ENCODE results near the gene RANBP1.
A peak's percentile ranks its signal among the peaks of the same experiment; 100 is the strongest.
"Not testable (repeated sequence)": the region's sequence is repeated elsewhere in the genome, so short reads cannot be mapped to it uniquely, and the experiment has no call there.

The RANBP1 gene
- 34.6 to 38.7 reads per million in 2 donors for total RNA-seq

DNA sequence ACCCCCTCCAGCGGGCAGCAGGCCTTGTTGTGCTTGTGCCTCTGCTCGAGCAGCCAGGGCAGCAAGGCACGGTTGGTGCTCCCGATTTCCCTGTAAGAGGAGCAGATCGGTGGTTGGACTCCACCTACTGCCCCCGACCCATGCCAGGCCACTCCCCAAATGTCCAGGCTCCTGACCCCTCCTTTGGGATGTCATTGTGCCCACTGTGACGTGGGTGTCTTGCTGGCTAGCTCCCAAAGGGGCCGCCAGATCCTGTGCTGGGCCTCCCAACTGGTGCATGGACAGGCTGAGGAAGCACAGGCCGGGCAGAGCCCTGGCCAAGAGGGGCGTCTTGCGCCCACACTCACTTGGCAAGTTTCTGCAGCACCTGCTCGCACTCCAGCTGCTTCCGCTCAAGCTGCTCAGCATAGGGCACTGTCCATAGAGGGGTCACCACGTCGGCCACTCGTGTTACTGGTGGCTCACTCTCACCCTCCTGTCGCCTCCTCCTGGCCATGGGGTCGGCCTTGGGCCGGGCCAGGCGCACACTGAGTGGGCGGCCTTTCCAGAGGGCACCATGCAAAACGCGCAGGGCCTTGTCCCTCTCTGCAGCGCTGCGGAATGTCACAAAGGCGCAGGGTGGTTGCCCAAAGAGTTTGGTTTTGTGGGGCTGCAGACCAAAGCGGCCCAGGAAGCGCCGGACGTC, at the start of gene RANBP1:
Gene RANBP1, plus strand, starts transcription at position 414 of the 685 bp plus-strand sequence. Its CDS starts 81 bp downstream, at position 495.
- no peak for DNase-seq

DNA sequence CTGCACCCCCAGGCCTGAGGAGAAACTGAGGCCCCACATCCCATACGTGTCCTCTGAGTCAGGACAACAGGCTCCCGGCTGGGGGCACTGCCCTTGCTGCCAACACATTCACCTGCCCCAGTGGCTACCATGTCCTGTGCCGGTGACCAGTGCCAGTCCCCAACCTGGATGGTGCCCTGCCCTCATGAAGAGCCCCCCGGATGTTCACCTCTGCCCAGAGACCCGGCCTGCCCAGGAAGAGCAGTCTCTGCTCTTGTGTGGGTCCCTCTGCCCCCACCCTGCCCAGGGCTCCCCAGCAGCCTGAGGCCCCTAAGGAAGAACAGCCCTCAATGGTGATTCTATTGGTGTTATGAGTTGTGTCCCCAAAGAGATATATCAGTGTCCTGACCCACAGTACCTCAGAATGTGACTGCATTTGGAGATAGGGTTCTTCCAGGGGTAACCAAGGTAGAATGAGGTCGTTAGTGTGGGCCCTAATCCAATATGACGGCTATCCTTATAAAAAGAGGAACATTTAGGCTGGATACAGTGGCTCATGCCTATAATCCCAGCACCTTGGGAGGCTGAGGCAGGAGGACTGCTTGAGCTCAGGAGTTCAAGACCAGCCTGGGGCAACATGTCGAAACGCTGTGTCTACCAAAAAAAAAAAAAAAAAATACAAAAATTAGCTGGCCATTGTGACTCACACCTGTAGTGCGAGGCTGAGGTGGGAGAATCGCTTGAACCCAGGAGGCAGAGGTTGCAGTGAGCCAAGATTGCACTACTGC, 49.1 kb upstream of the RANBP1 start:
- no peak for DNase-seq

DNA sequence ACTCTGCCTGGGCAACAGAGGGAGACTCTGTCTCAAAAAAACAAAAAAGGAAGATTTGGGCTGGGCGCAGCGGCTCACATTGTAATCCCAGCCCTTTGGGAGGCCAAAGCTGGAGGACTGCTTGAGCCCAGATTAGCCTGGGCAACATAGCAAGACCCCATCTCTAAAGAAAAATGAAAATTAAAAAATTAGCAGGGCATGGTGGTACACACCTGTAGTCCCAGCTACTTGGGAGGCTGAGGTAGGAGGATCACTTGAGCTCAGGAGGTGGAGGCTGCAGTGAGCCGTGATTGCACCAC, 48.6 kb upstream of the RANBP1 start:
- DNase-seq: not testable (repeated sequence)

DNA sequence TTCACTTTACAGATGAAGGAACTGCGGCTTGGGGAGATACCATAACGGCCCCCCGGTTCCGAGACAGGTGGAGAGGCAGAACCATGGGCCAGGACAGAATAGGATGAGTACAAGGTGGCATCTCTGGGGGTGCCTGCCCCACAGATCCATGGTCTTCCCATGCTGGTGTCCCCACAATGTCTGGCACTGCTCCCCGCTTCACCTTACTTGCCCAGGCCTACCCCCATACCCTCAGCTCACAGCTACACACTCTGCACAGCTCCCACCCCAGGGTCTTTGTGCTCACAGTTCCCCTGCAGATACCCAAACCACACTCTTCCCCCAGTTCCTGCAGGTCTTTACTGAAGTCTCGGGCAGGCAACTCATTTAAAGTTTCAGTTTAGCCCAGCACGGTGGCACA, 47.3 kb upstream of the RANBP1 start:
- DNase-seq: no peak

DNA sequence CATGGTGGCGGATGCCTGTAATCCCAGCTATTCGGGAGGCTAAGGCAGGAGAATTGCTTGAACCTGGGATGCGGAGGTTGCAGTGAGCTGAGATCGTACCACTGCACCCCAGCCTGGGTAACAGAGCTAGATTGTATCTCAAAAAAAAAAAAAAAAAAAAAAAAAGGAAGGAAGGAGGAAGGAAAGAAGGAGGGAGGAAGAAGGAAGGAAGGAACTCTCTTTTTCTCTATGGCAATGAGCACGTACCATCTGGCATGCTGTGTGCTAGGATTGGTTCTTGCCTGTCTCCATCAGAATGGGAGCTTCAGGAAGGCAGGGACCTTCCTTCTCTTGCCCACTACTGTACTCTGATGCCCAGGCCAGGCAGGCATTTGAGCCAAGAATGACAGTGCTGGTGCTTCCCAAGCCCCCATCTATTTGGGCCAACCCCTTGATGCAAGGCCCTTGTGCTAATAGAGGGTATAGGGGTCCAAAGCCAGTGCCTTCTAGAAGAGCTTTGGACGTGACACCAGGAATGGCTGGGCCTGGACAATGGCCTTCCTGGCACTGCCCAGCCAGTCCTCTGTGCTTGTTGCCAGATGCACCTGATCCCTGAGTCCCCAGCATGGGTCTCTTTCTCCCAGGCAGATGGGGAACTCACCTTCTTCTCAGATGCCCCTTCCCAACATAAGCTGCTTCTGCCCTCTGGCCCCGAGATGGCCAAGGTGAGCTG, 46.4 kb upstream of the RANBP1 start:
- no peak for DNase-seq

DNA sequence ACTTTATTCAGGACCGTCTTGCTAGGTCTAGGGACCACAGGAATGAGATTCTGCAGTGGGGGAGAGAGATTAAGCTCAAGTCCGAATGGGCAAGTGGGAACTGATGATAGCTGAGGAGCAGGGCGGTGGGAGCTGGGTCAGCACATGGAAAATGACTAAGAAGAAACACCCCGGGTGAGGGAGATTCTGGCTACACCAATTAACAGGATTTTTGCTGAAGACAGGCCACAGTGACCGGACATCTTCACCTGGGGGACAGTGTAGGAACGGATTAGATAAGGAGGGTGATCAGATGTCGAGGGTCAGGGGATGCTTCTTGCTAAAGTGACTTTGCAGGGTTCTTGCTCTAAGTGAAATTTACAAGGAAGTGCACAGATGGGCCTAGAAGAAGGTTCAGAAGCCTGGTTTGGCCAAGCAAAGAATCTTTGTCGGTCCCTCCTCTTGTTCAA, 44.4 kb upstream of the RANBP1 start:
- DNase-seq: no peak

DNA sequence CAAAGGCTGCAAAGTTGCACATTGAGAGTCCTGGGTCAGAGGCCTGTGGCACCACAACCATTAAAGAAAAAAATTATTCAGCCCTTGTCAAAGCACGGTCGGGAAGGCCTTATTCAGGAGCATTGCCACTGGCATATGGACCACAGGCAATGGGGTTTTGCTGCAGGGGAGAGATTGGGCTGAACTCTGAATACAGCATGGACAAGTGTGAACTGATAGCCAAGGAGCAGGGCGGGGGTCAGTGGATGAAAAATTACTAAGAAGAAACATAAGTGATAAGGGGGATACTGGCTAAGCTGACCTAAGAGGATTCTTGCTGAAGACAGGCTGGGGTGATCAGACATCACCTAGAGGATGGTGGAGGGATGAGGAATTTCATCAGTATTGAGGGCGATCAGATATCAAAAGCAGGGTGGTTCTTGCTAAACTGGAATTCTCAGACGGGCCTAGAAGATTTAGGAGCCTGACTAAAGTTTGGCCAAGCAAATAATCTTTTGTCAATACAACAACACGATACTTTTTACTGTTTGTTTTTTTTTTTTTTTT, 39.2 kb upstream of the RANBP1 start:
- no peak for DNase-seq

DNA sequence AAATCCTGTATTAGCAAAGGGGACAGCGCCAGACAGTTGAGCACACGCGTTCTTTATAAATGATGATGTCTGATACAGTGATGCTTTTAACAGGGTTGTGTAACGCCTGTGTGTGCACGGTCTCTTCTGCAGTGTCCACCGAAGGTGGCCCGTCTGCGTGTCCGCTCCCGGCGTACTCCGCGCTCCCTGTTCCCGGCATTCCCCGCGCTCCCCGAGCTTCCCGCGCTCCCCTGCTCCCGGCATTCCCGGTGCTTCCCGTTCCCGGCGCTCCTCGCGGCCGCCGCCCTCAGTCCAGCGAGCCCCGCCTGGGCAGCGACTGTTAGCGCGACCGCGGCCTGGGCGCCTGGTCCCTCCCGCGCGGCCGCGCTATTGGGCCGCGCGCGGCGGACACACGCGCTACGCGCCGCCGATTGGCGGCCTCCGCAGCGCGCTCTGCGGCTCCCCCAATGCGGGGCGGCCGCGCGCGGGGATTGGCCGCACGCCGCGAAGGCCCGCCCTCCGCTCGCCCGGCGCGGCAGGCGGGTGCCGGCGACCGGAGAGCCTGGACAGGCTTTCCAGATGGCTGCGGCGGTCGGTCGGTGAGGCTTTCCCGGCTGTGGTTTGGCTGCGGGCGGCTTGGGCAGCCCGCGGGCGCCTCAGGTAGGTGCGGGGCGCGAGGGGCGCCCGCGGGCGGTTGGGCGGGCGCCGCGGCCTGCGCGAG, 36.0 kb upstream of the RANBP1 start, which contains the start of gene DGCR8:
Gene DGCR8, plus strand, starts transcription at position 497 of the 700 bp plus-strand sequence. CDS start 5,723 bp downstream, outside the sequence.
- DNase-seq: peak; percentile 49 to 91 (median 62)

DNA sequence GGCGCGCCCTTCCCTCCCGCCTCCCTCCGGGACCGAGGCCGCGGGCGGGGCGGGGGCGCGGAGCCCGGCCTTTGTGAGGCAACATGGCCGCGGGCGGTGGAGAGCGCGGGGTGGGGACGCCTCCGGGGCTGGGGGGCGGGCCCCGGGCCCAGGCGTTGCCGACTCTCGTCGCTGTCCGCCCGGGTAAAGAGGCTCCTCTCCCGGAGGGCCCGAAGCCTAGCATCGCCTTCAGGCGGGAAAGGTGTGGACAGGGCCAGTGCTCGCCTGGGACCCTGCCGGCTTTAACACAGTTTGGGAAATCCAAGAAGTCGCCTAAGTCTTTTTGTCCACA, 35.5 kb upstream of the RANBP1 start:
- peak; percentile 53 to 86 (median 70) for DNase-seq

DNA sequence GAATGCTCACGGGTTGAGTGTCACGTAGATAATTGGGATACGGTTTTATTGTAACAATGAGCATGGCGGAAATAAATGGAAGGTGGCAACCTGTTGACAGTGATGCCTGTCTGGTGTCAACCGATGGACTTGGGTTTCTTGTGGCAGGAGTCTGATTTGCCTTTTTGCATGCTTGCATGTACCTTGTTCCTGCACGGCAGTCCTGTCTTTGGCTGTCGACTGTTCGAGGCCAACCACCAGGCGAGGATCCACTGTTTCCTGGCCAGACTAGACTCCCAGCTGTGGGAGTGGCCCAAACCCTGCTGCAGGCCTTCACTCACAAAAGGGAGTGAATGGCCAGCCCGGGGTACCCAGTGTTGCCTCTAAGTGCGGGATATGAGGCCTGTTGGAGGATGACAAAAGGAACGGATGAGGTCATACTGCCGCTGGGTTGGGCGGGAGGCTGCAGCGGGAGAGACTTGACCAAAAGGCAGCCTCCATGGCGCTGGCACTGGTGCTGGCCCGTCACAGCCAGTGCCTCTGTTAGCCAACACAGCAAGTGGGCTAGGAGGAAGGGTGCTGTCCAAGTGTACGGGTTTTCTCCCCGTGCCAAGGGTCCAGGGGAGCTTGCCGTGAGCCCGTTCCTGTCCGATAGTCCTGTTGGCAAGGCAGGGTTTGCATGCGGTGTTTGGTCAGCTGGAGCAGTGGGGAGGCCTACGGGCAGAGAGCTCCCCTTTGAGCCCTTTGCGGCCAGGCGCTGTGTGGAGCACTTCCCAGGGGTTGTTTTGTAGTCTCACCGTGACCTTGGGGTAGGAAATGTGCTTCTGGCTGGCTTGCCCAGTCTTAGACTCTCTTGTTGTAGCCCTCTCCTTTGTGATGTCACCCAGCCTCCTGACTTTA, 34.9 kb upstream of the RANBP1 start:
- DNase-seq: peak in 1 of 5 experiments; percentile 29

DNA sequence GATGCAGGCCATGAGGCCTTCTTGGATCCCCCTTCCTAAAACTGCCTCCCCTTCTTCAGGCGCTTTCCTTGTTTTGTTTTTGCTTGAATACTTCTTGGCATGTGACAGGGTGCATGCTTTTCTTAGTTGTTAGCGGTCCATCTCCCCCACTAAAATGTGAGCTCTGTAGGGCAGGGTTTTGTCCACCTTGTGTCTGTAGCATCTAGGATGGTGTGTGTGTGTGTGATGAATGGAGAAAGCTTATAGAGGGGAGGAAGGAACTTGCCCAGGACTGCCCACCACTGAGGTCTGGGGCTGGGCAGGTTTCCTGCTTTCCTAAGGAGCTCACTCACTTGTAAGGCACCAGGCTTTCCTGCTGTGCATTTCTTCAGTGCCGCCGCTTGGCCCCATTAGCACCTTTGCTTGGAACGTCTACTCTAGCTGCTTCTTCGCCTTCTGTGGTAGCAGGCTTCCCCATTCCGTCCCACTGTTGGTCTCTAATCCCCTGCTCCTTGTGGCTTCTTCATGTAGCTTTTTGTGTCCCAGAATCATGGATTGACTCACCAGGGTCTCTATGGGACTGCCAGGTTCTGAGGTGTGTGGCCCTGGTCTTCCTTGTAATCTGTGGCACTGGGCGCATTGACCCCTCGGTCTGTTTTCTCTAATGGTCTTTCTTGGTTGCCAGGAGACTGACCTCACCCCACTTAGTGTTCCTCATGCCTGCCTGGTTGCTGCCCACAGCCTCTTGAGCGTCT, 32.6 kb upstream of the RANBP1 start:
- DNase-seq: no peak

DNA sequence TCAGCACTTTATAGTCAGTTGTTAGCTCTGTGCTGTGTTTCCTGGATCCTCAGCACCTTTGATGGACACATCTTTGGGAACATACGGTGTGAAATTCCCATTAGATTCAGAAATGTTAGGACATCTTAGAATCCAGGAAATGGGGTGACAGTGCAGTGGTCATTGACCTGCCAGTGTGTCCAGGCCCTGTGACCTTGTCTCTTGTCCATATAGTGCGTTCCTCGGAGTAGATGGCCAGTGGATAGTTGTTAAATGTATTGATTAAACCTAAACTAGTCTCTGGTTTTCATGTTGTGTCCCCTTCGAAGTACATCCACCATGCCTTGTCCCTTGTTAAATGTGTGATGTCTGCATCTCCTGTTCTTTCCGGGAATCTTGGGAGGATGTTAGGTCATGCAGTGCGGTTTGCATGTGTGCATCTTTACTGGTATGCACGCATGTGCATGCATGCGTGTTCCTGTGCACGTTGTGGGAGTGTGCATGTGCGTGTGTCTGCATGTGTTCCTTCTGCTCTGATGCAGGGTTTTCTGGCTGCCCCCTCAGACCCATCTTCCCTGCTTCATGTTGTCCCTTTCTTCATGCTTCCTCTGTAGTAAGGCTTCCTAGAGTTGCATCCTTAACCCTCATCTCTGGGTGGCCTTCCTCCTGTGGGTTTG, 31.9 kb upstream of the RANBP1 start:
- no peak for DNase-seq

DNA sequence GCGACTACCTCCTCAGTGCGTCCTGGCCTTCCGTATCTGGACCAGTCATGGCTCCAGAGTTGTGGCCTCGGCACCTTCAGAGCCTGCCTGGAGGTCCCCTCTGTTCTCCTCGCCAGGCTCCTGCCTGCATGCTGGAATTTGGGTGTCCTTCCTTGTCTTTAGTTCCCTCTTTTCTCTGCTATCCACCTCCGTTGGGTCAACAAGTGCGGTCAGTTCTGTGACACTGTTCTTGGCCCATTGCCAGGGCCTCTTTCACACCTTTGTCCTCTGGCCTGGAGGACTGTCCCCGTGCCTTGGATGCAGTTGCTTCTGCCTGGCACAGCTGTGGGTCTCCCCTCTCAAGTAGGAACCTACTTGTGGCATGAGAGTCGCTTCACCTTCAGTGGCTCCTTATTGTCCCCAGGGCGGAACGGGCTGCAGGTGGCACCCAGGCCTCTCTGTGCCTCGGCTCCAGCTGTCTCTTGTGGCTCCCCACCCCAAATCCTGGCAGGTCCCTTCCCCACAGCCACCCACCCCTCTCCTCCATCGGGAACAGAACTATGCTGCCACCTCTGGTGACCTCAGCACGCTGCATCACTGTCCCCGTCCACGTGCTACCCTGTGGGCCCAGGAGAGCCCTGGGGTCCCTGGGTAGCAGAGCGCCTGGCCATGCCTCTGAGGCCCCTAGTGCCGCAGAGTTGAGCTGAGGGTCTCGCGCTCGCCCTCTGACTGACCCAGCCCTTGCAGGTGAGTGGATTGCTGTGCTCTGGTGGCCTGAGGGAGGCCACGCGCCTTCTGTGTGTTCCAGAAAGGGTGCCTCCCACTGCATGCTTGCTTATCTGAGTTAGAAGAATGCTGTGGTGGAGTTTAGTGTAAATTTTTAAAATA, 31.1 kb upstream of the RANBP1 start:
- DNase-seq: peak in 1 of 5 experiments; percentile 30

DNA sequence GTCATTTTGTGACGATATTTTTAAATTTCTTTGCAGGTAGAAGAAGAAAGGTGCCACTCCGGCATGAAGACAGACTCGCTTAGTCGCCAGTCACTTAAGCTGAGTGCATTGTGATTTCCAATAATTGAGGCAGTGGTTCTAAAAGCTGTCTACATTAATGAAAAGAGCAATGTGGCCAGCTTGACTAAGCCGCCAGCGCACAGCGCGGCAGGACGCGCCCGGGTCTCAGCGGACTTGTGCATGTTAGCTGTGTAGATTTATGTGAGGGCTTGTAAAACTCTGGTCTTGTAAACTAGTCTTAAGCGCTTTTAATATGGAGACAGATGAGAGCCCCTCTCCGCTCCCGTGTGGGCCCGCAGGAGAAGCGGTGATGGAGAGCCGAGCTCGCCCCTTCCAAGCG, 30.3 kb upstream of the RANBP1 start:
- DNase-seq: no peak

DNA sequence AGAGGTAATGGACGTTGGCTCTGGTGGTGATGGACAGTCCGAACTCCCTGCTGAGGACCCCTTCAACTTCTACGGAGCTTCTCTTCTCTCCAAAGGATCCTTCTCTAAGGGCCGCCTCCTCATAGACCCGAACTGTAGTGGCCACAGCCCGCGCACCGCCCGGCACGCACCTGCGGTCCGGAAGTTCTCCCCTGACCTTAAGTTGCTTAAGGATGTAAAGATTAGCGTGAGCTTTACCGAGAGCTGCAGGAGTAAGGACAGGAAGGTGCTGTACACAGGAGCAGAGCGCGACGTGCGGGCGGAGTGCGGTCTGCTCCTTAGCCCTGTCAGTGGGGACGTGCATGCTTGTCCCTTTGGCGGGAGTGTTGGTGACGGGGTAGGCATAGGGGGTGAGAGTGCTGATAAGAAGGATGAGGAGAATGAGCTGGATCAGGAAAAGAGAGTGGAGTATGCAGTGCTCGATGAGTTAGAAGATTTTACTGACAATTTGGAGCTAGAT, 29.8 kb upstream of the RANBP1 start:
- no peak for DNase-seq

DNA sequence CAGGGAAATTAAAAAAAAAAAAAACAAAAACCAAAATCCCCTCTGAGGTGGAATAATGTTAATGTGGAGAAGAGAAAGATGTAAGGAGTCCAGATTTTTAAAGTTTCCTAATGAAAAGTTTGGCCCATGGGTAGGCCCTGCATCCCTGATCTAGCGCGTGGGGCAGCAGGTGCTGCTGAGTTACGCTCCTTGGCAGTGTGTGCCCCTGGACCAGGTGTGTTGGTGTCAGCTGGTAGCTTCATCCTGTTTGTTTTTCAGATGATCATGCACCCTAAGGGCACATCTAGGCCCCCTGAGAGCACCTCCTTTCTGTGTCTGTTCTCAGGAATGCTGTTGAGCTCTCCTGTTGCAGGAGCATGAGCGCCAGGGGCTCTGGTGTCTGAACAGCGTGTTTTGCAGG, 29.1 kb upstream of the RANBP1 start:
- DNase-seq: no peak

DNA sequence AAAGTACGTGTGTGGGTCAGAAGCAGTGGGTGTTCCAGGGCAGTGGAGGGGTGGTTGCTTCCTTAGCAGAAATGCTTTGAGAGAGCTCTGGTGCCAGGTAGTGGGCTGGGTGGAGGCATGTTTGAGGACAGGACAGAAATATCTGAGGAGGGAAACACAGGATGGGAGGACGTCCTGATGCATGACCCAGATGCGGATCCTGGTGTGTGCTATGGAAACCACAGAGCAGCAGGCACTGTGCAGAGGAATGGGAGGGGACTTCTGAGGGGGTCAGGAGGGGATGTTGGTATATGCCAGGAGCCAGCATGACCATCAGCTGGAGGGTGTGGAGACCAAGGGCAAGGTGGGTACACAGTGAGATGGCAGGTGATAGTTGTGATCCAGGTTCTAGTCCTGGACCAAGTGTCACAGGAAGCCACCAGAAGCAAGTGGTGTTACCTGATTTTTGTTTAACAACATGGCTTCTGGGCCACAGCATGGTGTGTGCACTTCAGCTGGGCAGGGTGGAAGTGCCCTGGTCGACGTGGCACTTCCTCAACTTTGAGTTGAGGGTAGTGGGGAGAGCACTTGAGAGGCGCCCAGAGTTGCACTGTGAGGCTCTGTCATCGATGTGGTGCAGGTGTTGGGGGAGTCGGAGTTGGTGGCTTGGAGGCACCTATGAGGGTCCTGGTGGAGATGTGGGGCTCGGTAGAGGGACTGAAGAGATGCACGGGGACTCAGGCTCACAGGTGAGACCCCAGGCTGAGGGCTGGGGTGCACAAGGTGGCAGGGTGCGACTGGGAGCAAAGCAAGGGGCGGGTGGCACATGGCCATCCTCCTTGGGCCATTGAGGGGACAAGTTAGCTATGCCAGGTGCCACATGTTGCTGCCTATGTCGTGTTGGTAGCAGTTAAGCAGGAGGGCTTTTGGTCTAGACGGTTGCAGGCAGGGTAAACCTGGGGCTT, 28.3 kb upstream of the RANBP1 start:
- DNase-seq: peak in 1 of 5 experiments; percentile 40

DNA sequence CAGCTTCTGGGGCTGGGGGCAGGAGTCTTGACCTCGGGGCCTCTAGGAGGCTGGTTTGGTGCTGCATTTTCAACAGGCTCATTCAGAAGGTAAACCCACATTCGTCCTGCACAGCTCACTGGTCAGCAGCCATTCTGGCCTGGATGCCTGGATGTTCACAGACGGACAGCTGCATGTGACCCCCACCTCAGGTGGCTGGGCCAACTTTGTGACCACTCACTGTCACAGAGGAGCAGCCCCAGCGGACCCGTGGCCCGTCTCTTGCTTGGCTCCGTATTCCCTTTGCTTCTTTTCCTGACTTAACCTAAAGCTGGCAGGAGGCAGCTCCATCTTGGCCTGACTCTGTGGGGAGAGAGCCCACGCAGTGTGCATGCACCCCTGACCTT, 27.6 kb upstream of the RANBP1 start:
- no peak for DNase-seq

Measured in T-helper 2 cell (primary cell).